OCI-LY1 (cell line): ENCODE measurements around the gene CFAP74.

Source experiments
- CTCF ChIP-seq: fragments of 200-600 bp; sonication (generic), shearing (Covaris generic); IDR thresholded peaks from 2 replicates; pipeline ENCODE4 v1.5.1; 2017; ENCODE audit warnings: mild to moderate bottlenecking, antibody characterized with exemption, low read length, moderate library complexity, mixed read lengths
- EZH2 ChIP-seq: fragments of 200-600 bp; sonication (generic), shearing (Covaris generic); IDR thresholded peaks from 2 replicates; pipeline ENCODE4 v1.8.0; 2017; ENCODE audit warnings: borderline replicate concordance, mixed run types, mild to moderate bottlenecking, antibody characterized with exemption, low read length, moderate library complexity, mixed read lengths

GRCh38 chr1:2041887-2042286, 38.3 kb upstream of the CFAP74 start:
- TF ChIP-seq CTCF (no peak), EZH2 (no peak)
